H1 (cell line): Measurements from ENCODE around the gene WDR49. TPM values are rescaled to one million over a fixed set of nuclear protein-coding genes. Genes with fewer than 3 reads are reported as not detected.

Source experiments
- CEBPB ChIP-seq: IDR thresholded peaks from 2 replicates; pipeline ENCODE4 v1.6.1; 2012; ENCODE audit warnings: low read depth, low read length
- MAFK ChIP-seq: IDR thresholded peaks from 2 replicates; pipeline ENCODE4 v1.6.1; 2012; ENCODE audit warnings: low read depth, mild to moderate bottlenecking, improper control_type of control experiment, low read length
- POLR2AphosphoS5 ChIP-seq: IDR thresholded peaks from 2 replicates; pipeline ENCODE4 v1.6.1; 2011; ENCODE audit warnings: low read depth, low read length
- RFX5 ChIP-seq: IDR thresholded peaks from 2 replicates; pipeline ENCODE4 v1.6.1; 2011; ENCODE audit warnings: low read depth, low read length, improper control_type of control experiment, borderline replicate concordance
- SAP30 ChIP-seq: fragments of 300-600 bp; sonication (generic); IDR thresholded peaks from 2 replicates; pipeline ENCODE4 v1.7.1; 2012; ENCODE audit warnings: low read length, moderate library complexity, mild to moderate bottlenecking, inconsistent platforms; ENCODE audit not compliant: insufficient read depth, insufficient replicate concordance
- SIN3A ChIP-seq, 2 experiments: IDR thresholded peaks in 1 of 2; conservative IDR thresholded peaks in 1 of 2; 2 replicates each; pipeline ENCODE4 v1.6.1; 2011 to 2012; ENCODE audit warnings: low read length in 2 of 2, improper control_type of control experiment in 1 of 2, low read depth in 1 of 2, mild to moderate bottlenecking in 1 of 2
- polyA plus RNA-seq, 7 experiments: library from polyadenylated mRNA; depleted of rRNA in 3 of 7; stranded (reverse) in 5 of 7; unstranded in 2 of 7; fragments of >200 nt in 5 of 7; fragments of 200-250 nt in 2 of 7; gene quantifications; 1 replicate in 5 of 7; 2 replicates in 1 of 7; 4 replicates in 1 of 7; pipeline versions ENCODE4 v1.2.1 to v1.2.3, GENCODE V29; 2011 to 2013; ENCODE audit warnings: missing spikeins in 2 of 7, mixed read lengths in 2 of 7
- total RNA-seq: library from RNA; stranded (reverse); fragmentation: NEBNext Ultra II Directional; extraction: Animal tissue kit (Norgen Biotek cat#: 25700); gene quantifications from 2 replicates; pipeline ENCODE4 v1.2.1, GENCODE V29; 2021
- TF ChIP-seq, protein P1 (sequence below): IDR thresholded peaks from 2 replicates; pipeline ENCODE4 v1.6.1; 2012; ENCODE audit warnings: inconsistent platforms

The WDR49 gene
- total and polyA plus RNA-seq, 2 of the 8 experiments (the other 6 are each of a cell fraction or from before 2014, with no cell fraction given), result 0.50 to 1.7 TPM

DNA sequence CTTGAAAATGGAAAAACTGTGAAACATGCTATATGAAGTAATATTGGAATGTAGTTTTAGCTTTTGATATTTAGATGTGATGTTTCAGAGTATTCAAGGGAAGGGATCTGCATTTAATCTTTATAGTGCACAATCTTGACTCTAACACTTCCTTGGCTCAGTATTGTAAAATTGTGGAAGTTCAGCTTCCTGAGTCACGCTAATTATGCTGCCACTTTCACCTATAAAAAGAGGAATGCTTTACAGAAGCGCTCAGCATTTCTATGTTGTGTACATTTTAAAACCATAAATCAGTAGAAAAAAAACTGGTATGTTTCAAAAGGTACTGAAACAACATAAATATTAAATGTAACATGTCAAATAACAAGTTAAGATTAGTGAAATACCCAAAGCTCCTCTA is 212.5 kb downstream of the WDR49 start (continued):
- TF ChIP-seq SIN3A (conservative IDR thresholded peaks at IDR 0.05 in 1 of 2, IDR thresholded peaks at IDR 0.05 in 1 of 2; ENCODE audit: low read depth in 1 of 2, low read length in 2 of 2) (no peak), POLR2AphosphoS5 (no peak), RFX5 (no peak), MAFK (no peak), CEBPB (no peak), SAP30 (no peak)
- TF ChIP-seq, protein P1, sequence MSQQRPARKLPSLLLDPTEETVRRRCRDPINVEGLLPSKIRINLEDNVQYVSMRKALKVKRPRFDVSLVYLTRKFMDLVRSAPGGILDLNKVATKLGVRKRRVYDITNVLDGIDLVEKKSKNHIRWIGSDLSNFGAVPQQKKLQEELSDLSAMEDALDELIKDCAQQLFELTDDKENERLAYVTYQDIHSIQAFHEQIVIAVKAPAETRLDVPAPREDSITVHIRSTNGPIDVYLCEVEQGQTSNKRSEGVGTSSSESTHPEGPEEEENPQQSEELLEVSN, result no peak
- TF ChIP-seq, all 59 proteins: peak for 0
